ENCODE data around the gene GLP2R. TPM values are rescaled to one million over a fixed set of nuclear protein-coding genes. Genes with fewer than 3 reads are reported as not detected.

The GLP2R gene
- total and polyA plus RNA-seq, 2 experiments from 2014 or later: not detected

DNA sequence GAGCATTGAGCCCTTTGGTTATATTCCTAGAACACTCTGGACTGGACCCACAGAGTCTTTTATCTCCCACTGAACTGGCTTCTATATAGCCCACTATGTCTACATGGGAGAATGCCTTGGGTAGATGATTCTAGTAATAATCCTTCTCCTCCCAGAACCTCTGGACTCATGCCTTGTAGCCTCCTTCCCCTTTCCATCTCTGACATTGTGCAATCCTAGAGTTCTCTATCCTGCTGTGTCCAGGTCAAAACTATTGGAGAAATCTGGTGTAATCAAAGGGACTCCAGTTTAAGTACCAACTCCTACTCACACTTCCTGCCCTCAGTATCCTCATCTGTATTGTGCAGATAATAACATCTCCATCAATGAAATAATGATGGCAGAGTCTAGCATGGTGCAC is 70.2 kb downstream of the GLP2R start:
- no peaks in the 10 kb centered on the region for H4K20me1 ChIP-seq (ENCODE audit: insufficient read depth)
- peaks cover 16% of the 10 kb centered on the region for H3F3A ChIP-seq (ENCODE audit: insufficient read depth)
- TF ChIP-seq EZH2 (IDR thresholded peaks at IDR 0.05; ENCODE audit: insufficient read depth, poor library complexity, severe bottlenecking) (no peak), EZH2phosphoT487 (IDR thresholded peaks at IDR 0.05; ENCODE audit: insufficient read depth, low read depth) (no peak)
- no peak for DNase-seq
- H3K9me2 ChIP-seq (ENCODE audit: insufficient read depth): no peaks in the 10 kb centered on the region
- H3K9me3 ChIP-seq (ENCODE audit: low read depth): no peaks in the 10 kb centered on the region
- H3K27me3 ChIP-seq (replicated peaks; ENCODE audit: insufficient read depth): no peaks in the 10 kb centered on the region; the same call in 1 of the 2 replicates
- H3K36me3 ChIP-seq (ENCODE audit: low read depth): no peaks in the 10 kb centered on the region
- in situ Hi-C loops (cut with MboI): no loop called here
- no peak overlapping the region for H3K9ac ChIP-seq
- no peak overlapping the region for H3K27ac ChIP-seq
- H3K4me1 ChIP-seq (ENCODE audit: insufficient read depth): peaks cover 22% of the 10 kb centered on the region
- no peak overlapping the region for H3K4me2 ChIP-seq (ENCODE audit: unreplicated experiment)
- H2AFZ ChIP-seq: no peak overlapping the region
- H3K4me3 ChIP-seq: no peak overlapping the region
- no peaks in the 10 kb centered on the region for H3K79me2 ChIP-seq (ENCODE audit: insufficient read depth)

DNA sequence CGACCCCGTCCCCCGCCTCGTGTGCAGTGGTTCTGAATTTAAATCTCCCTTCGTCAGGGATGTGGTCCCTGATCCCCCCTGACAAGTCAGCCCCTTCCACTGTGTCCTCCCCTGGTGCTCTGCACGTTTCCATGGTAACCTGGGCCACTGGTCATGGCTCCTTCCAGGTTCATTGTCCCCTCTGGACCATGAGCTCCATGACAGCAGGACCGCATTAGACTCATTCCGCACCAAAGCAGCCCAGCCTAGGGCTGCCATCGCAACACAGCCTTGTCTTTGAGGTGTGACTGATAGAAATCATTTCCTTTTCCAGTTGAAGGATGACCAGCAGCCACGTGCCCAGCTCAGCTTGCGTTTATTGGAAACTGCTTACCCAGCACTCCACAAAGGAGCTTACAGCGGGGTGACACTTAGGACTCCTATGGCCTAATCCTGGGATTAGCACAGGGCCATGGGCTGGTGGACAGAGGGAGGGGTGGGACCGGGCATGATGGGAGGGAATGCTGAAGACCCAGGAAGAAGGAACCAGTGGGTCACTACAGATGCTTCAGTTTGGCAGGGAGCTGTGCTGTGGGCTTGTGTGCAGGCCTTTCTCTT is 71.7 kb downstream of the GLP2R start:
- DNase-seq: no peak
- Histone ChIP-seq H2AFZ (no peak overlapping the region), H3K79me2 (ENCODE audit: insufficient read depth) (no peaks in the 10 kb centered on the region), H3K4me1 (ENCODE audit: insufficient read depth) (peaks cover 28% of the 10 kb centered on the region), H3K9ac (no peak overlapping the region), H3K4me2 (ENCODE audit: unreplicated experiment) (no peak overlapping the region), H3K9me2 (ENCODE audit: insufficient read depth) (no peaks in the 10 kb centered on the region), H3K9me3 (ENCODE audit: low read depth) (no peaks in the 10 kb centered on the region), H3K27me3 (replicated peaks; ENCODE audit: insufficient read depth) (no peaks in the 10 kb centered on the region), H3K4me3 (no peak overlapping the region), H4K20me1 (ENCODE audit: insufficient read depth) (no peaks in the 10 kb centered on the region), H3K27ac (no peak overlapping the region), H3K36me3 (ENCODE audit: low read depth) (no peaks in the 10 kb centered on the region), H3F3A (ENCODE audit: insufficient read depth) (peaks cover 22% of the 10 kb centered on the region)
- TF ChIP-seq EZH2phosphoT487 (IDR thresholded peaks at IDR 0.05; ENCODE audit: insufficient read depth, low read depth) (no peak), EZH2 (IDR thresholded peaks at IDR 0.05; ENCODE audit: insufficient read depth, poor library complexity, severe bottlenecking) (no peak)
- WGBS, 2 experiments (ENCODE audit: low coverage in 1 of 2, low lambda C conversion rate in 2 of 2, missing lambda C conversion rate in 2 of 2): 81 to 88% methylated on average over 8 to 13 of the region's 13 CpGs
- in situ Hi-C loops (cut with MboI): no loop called here

DNA sequence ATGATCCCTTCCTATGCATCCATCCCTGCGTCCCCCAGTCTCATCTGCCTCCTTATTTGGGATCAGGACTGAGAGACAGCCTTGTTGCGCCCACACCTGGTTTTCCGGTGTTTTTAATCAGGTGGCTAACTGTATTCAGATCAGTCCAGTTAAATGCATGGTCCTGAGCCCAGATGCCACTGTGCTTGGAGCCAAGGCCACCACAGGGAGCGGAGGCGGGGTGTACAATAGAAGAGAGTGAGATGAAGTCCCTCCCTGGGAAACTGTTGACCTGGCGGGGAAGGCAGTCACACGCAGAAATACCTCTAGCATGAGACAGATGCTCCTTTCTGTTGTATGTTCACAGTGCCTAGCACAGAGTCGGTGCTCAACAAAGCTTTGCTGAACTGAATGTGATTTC is 73.1 kb downstream of the GLP2R start:
- Histone ChIP-seq H2AFZ (no peak overlapping the region), H3K9me2 (ENCODE audit: insufficient read depth) (no peaks in the 10 kb centered on the region), H3K79me2 (ENCODE audit: insufficient read depth) (no peaks in the 10 kb centered on the region), H3K4me2 (ENCODE audit: unreplicated experiment) (no peak overlapping the region), H3K36me3 (ENCODE audit: low read depth) (no peaks in the 10 kb centered on the region), H3K9ac (no peak overlapping the region), H3K27me3 (replicated peaks; ENCODE audit: insufficient read depth) (no peaks in the 10 kb centered on the region), H3K9me3 (ENCODE audit: low read depth) (no peaks in the 10 kb centered on the region), H3F3A (ENCODE audit: insufficient read depth) (peaks cover 17% of the 10 kb centered on the region), H4K20me1 (ENCODE audit: insufficient read depth) (no peaks in the 10 kb centered on the region), H3K4me1 (ENCODE audit: insufficient read depth) (peaks cover 23% of the 10 kb centered on the region), H3K4me3 (no peak overlapping the region), H3K27ac (no peak overlapping the region)
- in situ Hi-C loops (cut with MboI): no loop called here
- DNase-seq: no peak
- WGBS, 2 experiments (ENCODE audit: low coverage in 1 of 2, low lambda C conversion rate in 2 of 2, missing lambda C conversion rate in 2 of 2): 99 to 100% methylated on average over 8 of the region's 8 CpGs
- TF ChIP-seq EZH2phosphoT487 (IDR thresholded peaks at IDR 0.05; ENCODE audit: insufficient read depth, low read depth) (no peak), EZH2 (IDR thresholded peaks at IDR 0.05; ENCODE audit: insufficient read depth, poor library complexity, severe bottlenecking) (no peak)

DNA sequence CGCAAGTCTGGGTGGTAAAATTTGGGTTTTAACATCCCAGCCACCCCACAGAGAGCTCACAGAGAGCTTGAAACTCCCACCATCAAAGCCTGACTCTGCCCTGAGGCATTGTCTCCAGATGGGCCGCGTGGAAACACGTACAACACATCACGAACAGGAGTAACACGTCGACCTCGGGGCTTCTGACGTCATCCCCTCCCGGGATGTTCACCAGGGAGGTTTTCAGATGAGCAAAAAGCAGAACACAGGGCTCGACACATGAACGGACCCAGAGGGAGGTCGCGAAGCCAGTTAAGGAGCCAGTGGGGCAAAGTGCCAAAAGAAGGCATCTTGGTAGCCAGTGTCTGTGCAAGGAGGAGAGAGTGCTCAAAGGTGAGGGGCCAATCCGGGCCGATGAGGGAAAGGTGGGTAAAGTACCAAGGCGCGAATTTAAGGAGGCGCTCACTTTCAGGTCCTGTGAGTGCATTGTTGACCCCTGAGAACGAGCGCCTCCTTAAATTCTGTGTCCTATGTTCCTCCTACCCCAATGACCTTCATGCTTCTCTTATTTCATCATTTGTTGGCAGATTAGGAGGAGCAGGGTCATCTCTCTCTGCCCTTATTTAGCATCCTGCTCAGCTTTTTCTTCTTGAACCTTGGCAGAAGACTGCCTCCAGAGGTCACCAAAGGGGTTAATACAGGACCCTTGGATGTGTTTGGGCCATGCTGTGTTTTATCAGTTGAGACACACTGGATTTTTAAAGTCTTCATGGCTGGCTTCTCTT is 73.7 kb downstream of the GLP2R start:
- in situ Hi-C loops (cut with MboI): no loop called here
- H3K9me3 ChIP-seq (ENCODE audit: low read depth): no peaks in the 10 kb centered on the region
- H3K9me2 ChIP-seq (ENCODE audit: insufficient read depth): no peaks in the 10 kb centered on the region
- H3K4me1 ChIP-seq (ENCODE audit: insufficient read depth): peaks cover 19% of the 10 kb centered on the region
- H3K79me2 ChIP-seq (ENCODE audit: insufficient read depth): no peaks in the 10 kb centered on the region
- H3K27ac ChIP-seq: no peak overlapping the region
- H3K4me3 ChIP-seq: no peak overlapping the region
- WGBS, 2 experiments (ENCODE audit: low coverage in 1 of 2, low lambda C conversion rate in 2 of 2, missing lambda C conversion rate in 2 of 2): 85 to 86% methylated on average over 21 of the region's 21 CpGs
- H3K27me3 ChIP-seq (replicated peaks; ENCODE audit: insufficient read depth): no peaks in the 10 kb centered on the region
- TF ChIP-seq EZH2phosphoT487 (IDR thresholded peaks at IDR 0.05; ENCODE audit: insufficient read depth, low read depth): no peak
- TF ChIP-seq EZH2 (IDR thresholded peaks at IDR 0.05; ENCODE audit: insufficient read depth, poor library complexity, severe bottlenecking): no peak
- no peaks in the 10 kb centered on the region for H4K20me1 ChIP-seq (ENCODE audit: insufficient read depth)
- H2AFZ ChIP-seq: no peak overlapping the region
- DNase-seq: no peak
- peaks cover 12% of the 10 kb centered on the region for H3F3A ChIP-seq (ENCODE audit: insufficient read depth)
- H3K36me3 ChIP-seq (ENCODE audit: low read depth): no peaks in the 10 kb centered on the region
- no peak overlapping the region for H3K9ac ChIP-seq
- no peak overlapping the region for H3K4me2 ChIP-seq (ENCODE audit: unreplicated experiment)

Data from GM23248 (cell line).